MCF 10A (cell line): ENCODE measurements around the gene PFN4. TPM values are rescaled to one million over a fixed set of nuclear protein-coding genes. Genes with fewer than 3 reads are reported as not detected.
A peak's percentile ranks its signal among the peaks of the same experiment; 100 is the strongest.

Experiments
- BruUV-seq: library from RNA; stranded (reverse); fragments of 400-500 nt; replicated peaks from 2 replicates; lab custom pipeline; 2021; lab: Mats Ljungman, UMichigan
- CTCF ChIA-PET: fragments of 300-600 bp; sonication (Branson Sonifier 250); formaldehyde crosslinking; extraction: SDS; loops from one replicate; lab custom pipeline; 2021; ENCODE audit warnings: antibody characterized with exemption, inconsistent platforms; lab: Yijun Ruan, JAX
- POLR2A ChIA-PET: fragments of 300-600, 350-650 bp; sonication (Branson Sonifier 250); formaldehyde crosslinking; extraction: SDS; loops from one replicate; lab custom pipeline; 2020; ENCODE audit warnings: antibody characterized with exemption, inconsistent platforms; lab: Yijun Ruan, JAX
- DNase-seq: peaks from one replicate; pipeline ENCODE4 v3.0.0-alpha.2; 2018; ENCODE audit not compliant: unreplicated experiment
- H3K27ac Mint-ChIP-seq: one replicate; pipeline ENCODE4 v1.8.0; 2022; ENCODE audit warnings: mild to moderate bottlenecking, low read depth, mixed read lengths; ENCODE audit not compliant: unreplicated experiment
- H3K27me3 Mint-ChIP-seq: one replicate; pipeline ENCODE4 v1.8.0; 2022; ENCODE audit warnings: mixed read lengths; ENCODE audit not compliant: insufficient read depth, unreplicated experiment
- H3K36me3 Mint-ChIP-seq: one replicate; pipeline ENCODE4 v1.8.0; 2022; ENCODE audit warnings: mild to moderate bottlenecking, moderate library complexity, mixed read lengths; ENCODE audit not compliant: insufficient read depth, unreplicated experiment
- H3K4me1 Mint-ChIP-seq: one replicate; pipeline ENCODE4 v1.8.0; 2022; ENCODE audit warnings: mixed read lengths; ENCODE audit not compliant: insufficient read depth, unreplicated experiment
- H3K4me3 Mint-ChIP-seq: one replicate; pipeline ENCODE4 v1.8.0; 2022; ENCODE audit warnings: mild to moderate bottlenecking, moderate library complexity, mixed read lengths; ENCODE audit not compliant: unreplicated experiment
- H3K9me3 Mint-ChIP-seq: one replicate; pipeline ENCODE4 v1.8.0; 2022; ENCODE audit warnings: mixed read lengths; ENCODE audit not compliant: unreplicated experiment
- CTCF ChIP-seq: fragments of 200-600 bp; IDR thresholded peaks from one replicate; pipeline ENCODE4 v1.8.0; 2022; ENCODE audit warnings: antibody characterized with exemption, mild to moderate bottlenecking; ENCODE audit not compliant: unreplicated experiment
- intact Hi-C: fragments of 100-400 bp; cut with micrococcal nuclease; formaldehyde crosslinking; loops from 2 replicates; pipeline ENCODE4 v1.14.1; 2022
- total RNA-seq: library from RNA; stranded (reverse); gene quantifications from 2 replicates; pipeline ENCODE4 v1.2.3, GENCODE V29; 2022

The PFN4 gene
- total RNA-seq, 1 experiment from 2014 or later, result 1.8 TPM

GRCh38 chr2:24077879-24078278 is 45.3 kb downstream of the PFN4 start:
- peak overlapping the region; percentile 97 for H3K27ac Mint-ChIP-seq
- peaks cover 81% of the 10 kb centered on the region for H3K36me3 Mint-ChIP-seq
- no peaks in the 10 kb centered on the region for H3K9me3 Mint-ChIP-seq
- no peaks in the 10 kb centered on the region for H3K27me3 Mint-ChIP-seq
- peaks cover 37% of the 10 kb centered on the region for H3K4me1 Mint-ChIP-seq
- peak overlapping the region; percentile 97 for H3K4me3 Mint-ChIP-seq
- no peak for TF ChIP-seq CTCF
- intact Hi-C loops, result loop anchor here (2.0 kb wide), 1 partner anchor 151 kb away; the partner anchor contains the start of gene ATAD2B
- CTCF ChIA-PET, result no interaction called here
- DNase-seq, result no peak
- TSS peak; percentile 31 for BruUV-seq
- POLR2A ChIA-PET, result interaction anchor here (0.8 to 3.1 kb wide), 7 partner anchors 27 to 173 kb away, joined by 3 to 44 read pairs (median 5); partner anchors contain the start of gene WDCP

GRCh38 chr2:24077535-24077877 is 45.6 kb downstream of the PFN4 start:
- peaks cover 83% of the 10 kb centered on the region for H3K36me3 Mint-ChIP-seq
- ChIA-PET POLR2A (interaction anchor here (0.6 to 3.3 kb wide), 9 partner anchors 11 to 294 kb away, joined by 3 to 72 read pairs (median 16); partner anchors contain the start of genes ATAD2B and WDCP), CTCF (interaction anchor here (0.8 to 1.3 kb wide), 2 partner anchors 152 to 290 kb away, joined by 3 to 8 read pairs; no protein-coding TSS in a partner anchor)
- BruUV-seq, result no TSS peak
- DNase-seq, result no peak
- H3K9me3 Mint-ChIP-seq, result no peaks in the 10 kb centered on the region
- no peak for TF ChIP-seq CTCF
- H3K4me1 Mint-ChIP-seq, result peaks cover 35% of the 10 kb centered on the region
- peak overlapping the region; percentile 97 for H3K27ac Mint-ChIP-seq
- H3K27me3 Mint-ChIP-seq, result no peaks in the 10 kb centered on the region
- peak overlapping the region; percentile 97 for H3K4me3 Mint-ChIP-seq
- intact Hi-C loops, result loop anchor here (2.0 kb wide), 1 partner anchor 151 kb away; the partner anchor contains the start of gene ATAD2B

GRCh38 chr2:24076849-24077534 is 46.1 kb downstream of the PFN4 start:
- no peaks in the 10 kb centered on the region for H3K9me3 Mint-ChIP-seq
- intact Hi-C loops, result loop anchor here (2.0 kb wide), 1 partner anchor 150 kb away; the partner anchor contains the start of gene ATAD2B
- CTCF ChIA-PET, result interaction anchor here (0.6 to 1.3 kb wide), 8 partner anchors 8 to 743 kb away, joined by 3 to 8 read pairs (median 3); partner anchors contain the start of gene TP53I3
- H3K27me3 Mint-ChIP-seq, result no peaks in the 10 kb centered on the region
- TF ChIP-seq CTCF, result no peak
- H3K4me1 Mint-ChIP-seq, result peaks cover 30% of the 10 kb centered on the region
- H3K4me3 Mint-ChIP-seq, result peak overlapping the region; percentile 97
- H3K27ac Mint-ChIP-seq, result peak overlapping the region; percentile 97
- BruUV-seq, result no TSS peak
- DNase-seq, result no peak
- H3K36me3 Mint-ChIP-seq, result peaks cover 83% of the 10 kb centered on the region
- POLR2A ChIA-PET, result interaction anchor here (0.6 to 3.3 kb wide), 33 partner anchors 8 to 716 kb away, joined by 3 to 72 read pairs (median 5); partner anchors contain the start of genes ATAD2B, CENPO, FKBP1B and ITSN2
